ENCODE results near the gene MLIP. TPM values are rescaled to one million over a fixed set of nuclear protein-coding genes. Genes with fewer than 3 reads are reported as not detected.

Gene MLIP
- total RNA-seq, 3 donors from 2014 or later, result 0.44 to 4.5 TPM; not detected in 1

- H3K4me1 ChIP-seq, result no peaks in the 10 kb centered on the region
- TF ChIP-seq POLR2AphosphoS5 (IDR thresholded peaks at IDR 0.05) (no peak), POLR2A (IDR thresholded peaks at IDR 0.05) (no peak)
- DNase-seq (ENCODE audit: low spot score in 2 of 2), result no peak
- no peaks in the 10 kb centered on the region for H3K27me3 ChIP-seq
- H3K36me3 ChIP-seq, result no peaks in the 10 kb centered on the region
- intact Hi-C loops (cut with DNase I; ENCODE audit: low total_unique reads), result loop anchor here (5.0 kb wide), 1 partner anchor 577 kb away; no protein-coding TSS in a partner anchor
- no peaks in the 10 kb centered on the region for H3K9me3 ChIP-seq
- H3K4me3 ChIP-seq, result no peak overlapping the region
- H3K27ac ChIP-seq, result no peak overlapping the region
Observed at GRCh38 chr6:54294965-54295532, 183.8 kb downstream of the MLIP start.

GRCh38 chr6:54299542-54300269 lies 188.5 kb downstream of the MLIP start:
- H3K4me3 ChIP-seq, result no peak overlapping the region
- TF ChIP-seq POLR2AphosphoS5 (IDR thresholded peaks at IDR 0.05) (no peak), CTCF (IDR thresholded peaks at IDR 0.05) (no peak), POLR2A (IDR thresholded peaks at IDR 0.05) (no peak)
- H3K36me3 ChIP-seq, result no peaks in the 10 kb centered on the region
- no peak overlapping the region for H3K27ac ChIP-seq
- H3K9me3 ChIP-seq, result no peaks in the 10 kb centered on the region
- H3K27me3 ChIP-seq, result no peaks in the 10 kb centered on the region
- intact Hi-C loops (cut with DNase I; ENCODE audit: low total_unique reads), result loop anchor here (5.0 kb wide), 2 partner anchors 147 to 573 kb away; no protein-coding TSS in a partner anchor
- no peak for DNase-seq (ENCODE audit: low spot score in 2 of 2)
- H3K4me1 ChIP-seq, result no peaks in the 10 kb centered on the region

GRCh38 chr6:54301770-54302169 lies 190.5 kb downstream of the MLIP start:
- no peaks in the 10 kb centered on the region for H3K9me3 ChIP-seq
- H3K27ac ChIP-seq, result no peak overlapping the region
- no peaks in the 10 kb centered on the region for H3K4me1 ChIP-seq
- H3K4me3 ChIP-seq, result no peak overlapping the region
- H3K36me3 ChIP-seq, result no peaks in the 10 kb centered on the region
- intact Hi-C loops (cut with DNase I; ENCODE audit: low total_unique reads), result loop anchor here (5.0 kb wide), 1 partner anchor 149 kb away; no protein-coding TSS in a partner anchor
- no peaks in the 10 kb centered on the region for H3K27me3 ChIP-seq
- no peak for DNase-seq (ENCODE audit: low spot score in 2 of 2)
- TF ChIP-seq CTCF (IDR thresholded peaks at IDR 0.05) (no peak), POLR2AphosphoS5 (IDR thresholded peaks at IDR 0.05) (no peak), POLR2A (IDR thresholded peaks at IDR 0.05) (no peak)

- intact Hi-C loops (cut with DNase I; ENCODE audit: low total_unique reads), result no loop called here
- TF ChIP-seq CTCF (IDR thresholded peaks at IDR 0.05), result no peak
- TF ChIP-seq POLR2AphosphoS5 (IDR thresholded peaks at IDR 0.05), result no peak
- no peak for TF ChIP-seq POLR2A (IDR thresholded peaks at IDR 0.05)
- no peaks in the 10 kb centered on the region for H3K4me1 ChIP-seq
Observed at GRCh38 chr6:54307439-54307910, 196.2 kb downstream of the MLIP start.

GRCh38 chr6:54308289-54308985 lies 197.2 kb downstream of the MLIP start, which contains the start of gene TINAG:
TSS of gene TINAG (plus strand) at chr6:54308441. CDS start at chr6:54308551, 110 bp downstream.
- Histone ChIP-seq H3K9me3 (no peaks in the 10 kb centered on the region), H3K27me3 (no peaks in the 10 kb centered on the region), H3K27ac (no peak within 1 kb of the TSS), H3K4me3 (no peak within 1 kb of the TSS), H3K4me1 (no peaks in the 10 kb centered on the region), H3K36me3 (no peaks in the 10 kb centered on the region)
- TF ChIP-seq POLR2A (IDR thresholded peaks at IDR 0.05), result no peak
- intact Hi-C loops (cut with DNase I; ENCODE audit: low total_unique reads), result no loop called here
- DNase-seq (ENCODE audit: low spot score in 2 of 2), result no peak

More at GRCh38 chr6:54307439-54307910, 196.2 kb downstream of the MLIP start:
- Histone ChIP-seq H3K27ac (no peak overlapping the region), H3K4me3 (no peak overlapping the region), H3K9me3 (no peaks in the 10 kb centered on the region), H3K27me3 (no peaks in the 10 kb centered on the region), H3K36me3 (no peaks in the 10 kb centered on the region)
- no peak for DNase-seq (ENCODE audit: low spot score in 2 of 2)

All from breast epithelium (tissue), 4 donors.